HG02623 (cell line): ENCODE data around the gene SMAD6.

Experiments used
- ATAC-seq: cut with Tn5 transposase; IDR thresholded peaks from one replicate; pipeline ENCODE4 v1.9.1; 2021; ENCODE audit warnings: moderate library complexity; ENCODE audit not compliant: unreplicated experiment

SMAD6 gene

DNA sequence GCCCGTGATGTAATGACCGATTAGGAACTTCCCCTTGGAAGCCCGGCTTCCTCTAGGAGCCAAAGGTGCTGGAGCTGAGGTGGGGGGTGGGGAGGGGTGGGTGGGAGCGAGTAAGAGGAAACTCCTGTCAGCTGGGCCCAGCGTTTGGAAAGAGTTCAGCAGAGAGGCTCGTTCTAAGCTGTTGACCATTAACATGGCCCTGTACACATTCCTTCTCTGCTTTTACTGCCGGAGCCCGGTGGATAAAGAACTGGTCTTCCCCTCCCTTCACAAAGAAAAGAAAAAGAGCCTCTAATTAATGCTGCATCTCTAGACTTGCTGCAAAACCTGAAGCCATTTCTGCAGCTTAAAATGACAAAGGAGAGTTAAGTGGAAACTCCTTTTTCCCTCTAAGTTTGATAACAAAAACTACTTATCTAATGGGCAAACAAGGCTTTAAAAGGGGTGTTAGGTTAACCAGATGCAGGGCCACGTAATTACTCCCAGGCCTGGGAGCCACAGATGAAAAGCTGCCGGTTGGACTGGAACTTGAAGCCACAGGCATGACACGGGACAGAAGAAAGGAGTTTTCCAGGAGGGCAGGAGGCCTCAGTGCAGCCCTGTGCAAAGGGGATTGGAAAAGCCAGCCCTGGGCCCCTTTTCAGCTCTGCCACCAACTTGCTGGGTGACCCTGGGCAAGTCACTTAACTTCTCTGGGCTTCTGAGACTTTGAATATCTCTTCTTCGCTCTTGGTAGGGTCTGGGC is 71.3 kb downstream of the SMAD6 start:
- ATAC-seq: no peak

DNA sequence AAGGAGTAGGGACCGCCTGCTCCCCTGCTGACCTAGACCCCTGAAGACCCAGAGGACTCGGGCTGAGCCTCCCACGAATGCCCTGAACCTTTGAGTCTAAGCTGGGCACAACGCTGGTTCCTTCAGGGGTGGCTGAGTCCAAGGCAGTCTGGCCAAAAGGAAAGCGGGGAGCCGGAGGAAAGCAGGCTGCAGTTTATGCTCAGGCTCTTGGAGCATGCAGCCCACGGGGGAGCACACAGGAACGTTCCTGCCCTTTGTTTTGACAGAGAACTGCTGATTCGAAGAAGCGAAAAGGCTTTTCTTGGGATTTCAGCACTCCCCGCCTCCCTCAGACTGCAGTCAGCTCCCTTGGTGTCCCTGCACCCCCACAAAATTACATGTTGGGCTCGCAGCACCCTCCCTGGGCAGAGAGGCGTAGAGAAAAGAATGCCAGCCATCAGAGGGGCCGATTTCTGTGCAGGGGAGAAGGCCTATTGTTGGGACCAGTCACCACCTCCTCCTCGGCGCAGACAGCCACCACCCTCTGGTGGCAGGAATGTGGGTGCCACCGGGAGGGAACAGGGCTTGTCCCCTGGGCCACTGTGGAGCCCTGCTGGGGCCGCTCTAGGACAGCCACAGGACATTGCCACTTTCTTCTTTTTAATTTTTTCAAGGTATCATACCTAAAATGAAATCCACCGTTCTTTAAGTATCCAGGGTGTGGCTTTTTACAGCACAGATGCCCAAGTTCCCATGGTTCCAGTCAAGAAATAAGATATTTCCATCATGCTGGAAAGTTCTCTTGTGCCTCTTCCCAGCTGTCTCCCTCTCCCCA is 72.2 kb downstream of the SMAD6 start:
- ATAC-seq: no peak

DNA sequence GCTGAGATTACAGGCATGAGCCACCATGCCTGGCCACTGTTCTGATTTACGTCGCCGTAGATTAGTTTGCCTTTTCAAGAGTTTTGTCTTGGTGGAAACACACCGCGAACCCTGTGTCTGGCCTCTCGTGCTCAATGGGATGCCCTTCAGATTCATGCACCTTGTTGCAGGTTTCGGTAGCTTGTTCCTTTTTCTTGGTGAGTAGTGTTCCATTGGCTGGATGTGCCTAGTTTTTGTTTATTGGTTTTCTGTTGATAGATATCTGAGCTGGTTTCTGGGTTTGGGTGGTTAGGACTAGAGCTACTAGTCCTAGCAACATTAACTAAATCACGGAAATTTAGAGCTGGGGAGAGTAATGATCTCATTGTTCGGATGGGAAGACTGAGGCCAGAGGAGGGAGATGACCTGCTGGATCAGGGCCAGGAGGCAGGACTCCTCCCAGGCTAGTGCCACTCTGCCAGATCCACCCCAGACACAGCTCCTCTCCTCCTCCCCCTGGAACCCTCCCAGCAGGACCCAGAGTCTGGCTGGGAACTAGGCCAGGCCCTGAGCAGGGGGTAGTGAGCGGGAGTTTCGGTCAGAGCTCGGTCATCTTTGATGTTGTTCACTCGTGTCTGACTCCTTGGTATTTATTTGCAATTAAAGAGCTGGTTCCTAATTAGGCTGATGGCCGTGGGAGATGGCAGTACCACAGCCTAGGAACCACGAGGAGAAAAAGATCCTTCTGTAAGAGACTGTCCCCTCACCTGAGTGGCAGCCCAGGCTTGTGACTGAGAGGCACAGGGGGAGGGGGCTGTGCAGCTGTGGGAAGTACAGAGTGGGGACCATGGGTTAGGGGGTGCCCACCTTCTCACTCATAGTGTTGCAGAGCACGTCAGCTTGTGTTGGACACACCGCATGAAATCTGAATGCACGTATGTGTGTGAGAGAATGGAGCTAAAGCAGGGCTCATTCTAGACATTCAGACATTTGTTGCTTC is 73.4 kb downstream of the SMAD6 start:
- no peak for ATAC-seq

DNA sequence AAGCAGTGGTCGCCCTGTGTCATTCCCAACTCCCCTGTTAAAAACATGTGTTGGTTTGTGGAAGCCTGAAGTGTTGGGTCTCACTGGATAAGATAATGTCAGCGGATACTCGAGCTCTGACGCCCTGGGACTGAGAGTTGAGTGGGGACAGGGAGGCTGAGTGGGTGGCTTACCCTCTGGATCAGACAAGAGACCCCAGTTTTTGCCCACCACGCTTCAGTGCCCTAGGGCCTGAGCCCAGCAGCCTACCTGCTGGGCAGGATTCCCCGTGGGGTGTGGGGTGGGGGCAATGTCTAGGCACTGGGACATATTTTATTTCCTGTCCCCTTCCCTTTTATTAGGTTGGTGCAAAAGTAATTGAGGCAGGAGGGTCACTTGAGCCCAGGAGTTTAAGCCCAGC is 75.0 kb downstream of the SMAD6 start:
- no peak for ATAC-seq

DNA sequence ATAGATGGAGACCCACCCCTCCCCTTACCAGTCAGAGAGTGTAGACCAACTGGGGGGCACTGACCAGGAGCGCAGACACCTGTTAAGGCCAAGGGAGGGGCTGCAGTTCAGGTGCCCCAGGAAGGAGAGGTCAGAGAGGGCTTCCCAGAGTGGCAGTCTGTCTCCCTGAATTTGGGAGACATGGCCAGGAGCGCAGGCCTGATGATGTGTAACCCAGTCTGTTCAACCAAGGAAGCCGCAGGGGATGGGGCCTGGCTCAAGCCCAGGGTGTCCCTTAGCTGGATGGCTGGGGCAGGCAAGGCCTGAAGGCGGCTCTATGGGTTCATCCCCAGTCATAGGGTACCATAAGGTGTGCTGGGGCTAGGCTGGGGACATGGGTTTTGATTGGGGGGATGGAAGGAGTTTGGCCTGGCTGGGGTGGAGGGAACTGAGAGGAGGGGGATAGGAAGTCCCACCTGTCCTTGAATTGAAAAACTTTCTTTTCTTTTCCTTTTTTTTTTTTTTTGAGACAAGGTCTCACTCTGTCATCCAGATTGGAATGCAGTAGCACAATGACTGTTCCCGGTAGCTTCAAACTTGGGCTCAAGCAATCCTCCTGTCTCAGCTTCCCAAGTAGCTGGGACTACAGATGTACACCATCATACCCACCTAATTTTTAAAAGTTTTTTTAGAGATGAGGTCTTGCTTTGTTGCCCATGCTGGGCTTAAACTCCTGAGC is 75.7 kb downstream of the SMAD6 start:
- ATAC-seq: no peak

DNA sequence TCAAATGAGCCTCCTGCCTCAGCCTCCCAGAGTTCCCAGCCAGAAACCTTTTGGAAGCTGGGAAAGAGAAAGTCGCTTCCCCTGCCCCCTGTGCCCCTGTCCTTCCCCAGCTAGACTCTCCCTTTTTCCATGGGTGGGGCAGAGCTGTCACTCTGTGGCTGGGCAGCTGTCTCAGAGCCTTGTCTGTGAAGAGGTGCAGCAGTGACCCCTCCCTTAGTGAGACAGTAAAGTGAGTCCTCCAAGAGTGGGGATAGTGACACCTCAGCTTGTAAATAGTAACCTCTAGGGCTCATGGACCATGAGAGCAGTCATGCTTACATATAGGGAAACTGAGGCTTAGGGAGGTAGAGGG is 76.3 kb downstream of the SMAD6 start:
- no peak for ATAC-seq

DNA sequence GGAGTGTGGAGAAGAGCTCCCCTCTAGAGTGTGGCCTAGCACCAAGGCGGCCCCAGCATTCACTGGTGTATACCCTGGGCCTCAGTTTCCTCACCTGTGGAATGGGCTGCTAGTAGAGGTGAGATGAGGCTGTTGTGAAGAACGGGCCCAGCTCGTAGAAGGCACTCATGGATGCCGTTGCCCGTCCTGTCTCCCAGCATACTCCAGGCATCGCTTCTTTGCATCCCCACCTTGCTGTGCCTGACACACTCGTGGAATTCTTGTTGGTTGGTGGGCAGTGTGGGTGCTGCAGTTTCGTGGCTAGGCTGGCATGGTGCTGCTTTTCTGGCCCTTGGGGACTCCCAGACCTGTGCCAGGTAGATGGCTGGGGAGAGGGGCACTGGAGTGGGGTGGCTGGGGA is 76.7 kb downstream of the SMAD6 start:
- ATAC-seq: no peak

DNA sequence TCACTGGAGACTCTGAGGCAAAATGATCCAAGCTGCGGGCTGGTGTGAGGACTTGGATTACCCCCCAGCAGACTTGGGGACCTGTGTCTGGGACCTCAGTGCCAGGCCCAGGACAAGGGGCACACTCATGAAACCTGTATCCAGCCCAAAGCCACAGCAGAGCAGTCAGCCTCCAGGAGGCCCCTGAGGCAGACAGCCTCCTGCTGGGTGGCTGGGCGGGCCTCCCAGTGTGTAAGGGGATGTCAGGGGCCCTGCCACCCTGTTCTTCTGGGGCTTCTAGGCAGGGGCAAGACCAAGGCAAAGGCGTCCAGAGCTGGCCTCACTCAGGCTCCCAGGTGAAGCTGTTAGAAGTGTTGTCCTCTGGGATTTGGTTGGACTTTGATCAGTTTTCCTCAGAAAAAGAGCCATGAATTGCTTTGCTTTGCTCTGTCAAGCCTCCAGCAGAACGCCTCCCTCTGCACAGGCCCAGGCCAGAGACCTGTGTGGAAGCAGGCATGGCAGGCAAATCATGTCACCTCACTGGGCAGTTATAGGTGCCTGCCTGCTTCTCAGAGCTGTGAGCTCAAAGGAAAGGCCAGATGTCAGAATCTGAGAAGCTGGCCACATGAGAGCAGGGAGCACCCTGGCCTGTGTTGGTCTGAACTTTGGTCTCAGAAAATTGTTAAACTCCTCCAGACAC is 77.4 kb downstream of the SMAD6 start:
- no peak for ATAC-seq

DNA sequence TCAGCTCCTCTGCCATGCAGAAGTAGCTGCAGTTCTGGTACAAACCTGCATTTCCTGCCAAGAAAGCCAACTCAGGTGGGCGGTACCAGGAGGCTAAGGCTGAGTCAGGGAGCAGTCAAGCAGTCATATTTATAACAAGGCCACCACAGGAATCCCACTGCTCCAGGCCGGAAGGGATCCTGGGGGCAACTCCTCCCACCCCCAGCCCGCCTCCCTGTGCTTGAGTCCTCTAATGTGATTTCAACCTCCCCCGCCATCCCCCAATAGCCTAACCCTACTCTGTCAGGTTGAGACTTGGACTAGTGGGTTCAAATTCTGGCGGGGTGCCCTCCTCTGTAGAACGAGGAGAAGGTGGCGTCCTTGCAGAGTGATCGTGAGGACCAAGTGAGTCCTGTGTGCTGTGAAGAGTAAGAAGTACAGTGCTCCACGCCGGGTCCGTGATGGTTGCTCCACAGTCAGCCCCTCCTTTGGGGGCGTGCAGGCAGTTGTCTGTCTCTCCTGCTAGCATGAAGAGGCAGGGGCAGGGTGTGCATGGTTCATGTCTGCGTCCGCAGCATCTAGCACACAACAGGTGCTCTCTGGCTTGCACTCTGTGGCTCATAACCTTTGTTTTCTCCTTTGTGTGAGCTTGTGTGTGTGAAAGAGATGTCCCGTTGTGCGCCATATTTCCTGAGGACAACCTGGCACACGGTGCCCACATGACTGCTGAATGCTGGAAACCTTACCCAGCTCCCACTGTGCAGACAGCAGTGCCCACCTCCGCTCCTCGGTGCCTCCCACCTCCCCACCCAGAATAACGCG is 78.3 kb downstream of the SMAD6 start:
- ATAC-seq: no peak

DNA sequence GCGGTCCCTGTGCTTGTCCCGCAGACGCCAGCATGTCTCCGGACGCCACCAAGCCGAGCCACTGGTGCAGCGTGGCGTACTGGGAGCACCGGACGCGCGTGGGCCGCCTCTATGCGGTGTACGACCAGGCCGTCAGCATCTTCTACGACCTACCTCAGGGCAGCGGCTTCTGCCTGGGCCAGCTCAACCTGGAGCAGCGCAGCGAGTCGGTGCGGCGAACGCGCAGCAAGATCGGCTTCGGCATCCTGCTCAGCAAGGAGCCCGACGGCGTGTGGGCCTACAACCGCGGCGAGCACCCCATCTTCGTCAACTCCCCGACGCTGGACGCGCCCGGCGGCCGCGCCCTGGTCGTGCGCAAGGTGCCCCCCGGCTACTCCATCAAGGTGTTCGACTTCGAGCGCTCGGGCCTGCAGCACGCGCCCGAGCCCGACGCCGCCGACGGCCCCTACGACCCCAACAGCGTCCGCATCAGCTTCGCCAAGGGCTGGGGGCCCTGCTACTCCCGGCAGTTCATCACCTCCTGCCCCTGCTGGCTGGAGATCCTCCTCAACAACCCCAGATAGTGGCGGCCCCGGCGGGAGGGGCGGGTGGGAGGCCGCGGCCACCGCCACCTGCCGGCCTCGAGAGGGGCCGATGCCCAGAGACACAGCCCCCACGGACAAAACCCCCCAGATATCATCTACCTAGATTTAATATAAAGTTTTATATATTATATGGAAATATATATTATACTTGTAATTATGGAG is 79.1 kb downstream of the SMAD6 start:
- no peak for ATAC-seq

DNA sequence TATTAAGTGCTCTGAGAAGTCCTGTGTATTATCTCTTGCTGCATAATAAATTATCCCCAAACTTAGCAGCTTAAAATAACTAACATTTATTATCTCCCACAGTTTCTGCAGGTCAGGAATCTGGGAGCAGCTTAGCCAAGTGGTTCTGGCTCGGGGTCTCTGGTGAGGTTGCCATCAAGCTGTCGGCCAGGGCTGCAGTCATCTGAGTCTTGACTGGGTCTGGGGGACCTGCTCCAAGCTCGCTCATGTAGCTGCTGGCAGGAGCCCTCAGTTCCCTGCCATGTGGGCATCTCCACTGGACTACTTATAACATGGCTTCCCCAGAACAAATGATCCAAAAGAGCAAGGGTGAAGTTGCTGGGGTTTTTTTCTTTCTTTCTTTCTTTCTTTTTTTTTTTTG is 80.7 kb downstream of the SMAD6 start:
- no peak for ATAC-seq

DNA sequence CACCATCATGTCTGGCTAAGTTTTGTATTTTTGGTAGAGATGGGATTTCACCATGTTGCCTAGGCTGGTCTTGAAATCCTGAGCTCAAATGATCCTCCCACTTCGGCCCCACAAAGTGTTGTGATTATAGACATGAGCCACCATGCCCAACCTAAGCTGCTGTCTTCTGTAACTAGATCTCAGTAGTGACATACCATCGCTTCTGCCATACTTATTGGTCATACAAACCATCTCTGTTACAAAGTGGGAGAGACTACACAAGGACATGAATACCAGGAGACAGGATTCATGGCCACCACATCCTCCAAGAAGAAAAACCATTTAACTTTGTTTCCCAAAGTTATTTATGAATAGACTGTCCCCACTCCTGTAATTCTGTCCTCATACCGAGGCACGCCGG is 81.3 kb downstream of the SMAD6 start:
- no peak for ATAC-seq

DNA sequence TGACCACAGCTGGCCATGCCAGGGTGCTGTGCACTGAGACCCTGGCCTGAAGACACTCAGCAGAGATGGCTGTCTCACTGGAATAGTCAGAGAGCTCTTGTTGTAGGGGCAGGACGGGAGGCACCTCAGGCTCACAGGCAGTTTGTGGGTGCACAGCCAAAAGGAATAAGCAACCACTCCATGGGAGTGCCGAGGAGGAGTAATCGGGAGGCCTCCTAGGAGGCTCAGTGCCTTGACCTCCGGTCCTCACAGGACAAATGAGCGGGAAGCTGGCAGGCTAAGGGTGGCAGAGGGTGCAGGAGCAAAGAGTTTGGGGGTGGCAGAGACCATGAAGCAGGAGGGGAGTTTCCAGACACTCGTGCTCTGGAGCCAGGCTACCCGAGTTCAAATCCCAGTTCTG is 81.7 kb downstream of the SMAD6 start:
- no peak for ATAC-seq

DNA sequence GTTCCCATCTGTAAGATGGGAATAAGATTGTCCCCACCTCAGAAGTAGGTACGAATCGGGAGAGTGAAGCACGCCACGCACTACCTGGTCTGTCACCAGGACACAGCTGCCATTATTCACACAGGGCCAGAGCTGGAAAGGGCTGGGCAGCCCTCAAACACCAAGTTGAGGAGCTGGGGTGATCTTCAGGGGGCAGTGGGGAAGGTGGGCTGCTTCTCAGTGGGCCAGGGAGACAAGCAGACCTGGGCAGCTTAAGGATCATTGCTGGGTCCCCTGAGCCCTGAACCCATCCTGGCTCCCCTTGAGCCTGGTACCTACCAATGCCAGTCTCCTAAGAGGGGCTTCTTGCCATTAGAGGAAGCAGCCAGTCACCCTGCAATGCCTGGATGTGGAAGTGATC is 82.1 kb downstream of the SMAD6 start:
- no peak for ATAC-seq

DNA sequence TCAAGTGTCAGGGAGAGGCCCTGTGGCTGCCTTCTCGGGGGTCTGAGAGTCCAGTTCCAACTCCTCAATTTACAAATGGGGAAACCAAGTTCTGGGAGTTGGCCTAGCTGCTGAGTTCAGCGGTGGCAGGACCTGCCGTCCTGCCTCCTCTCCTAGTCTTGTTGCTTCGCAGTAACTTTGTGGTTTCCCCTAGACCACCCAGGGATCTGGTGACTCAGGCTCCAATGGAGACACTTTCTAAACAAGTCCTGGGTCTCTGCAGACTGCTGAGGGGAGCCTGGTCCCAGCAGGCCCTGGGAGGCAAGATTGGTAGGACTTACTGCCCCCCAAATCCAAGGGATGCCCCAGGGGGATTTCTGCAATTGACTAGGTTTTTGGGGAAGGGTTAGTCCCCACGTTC is 83.6 kb downstream of the SMAD6 start:
- ATAC-seq: no peak

DNA sequence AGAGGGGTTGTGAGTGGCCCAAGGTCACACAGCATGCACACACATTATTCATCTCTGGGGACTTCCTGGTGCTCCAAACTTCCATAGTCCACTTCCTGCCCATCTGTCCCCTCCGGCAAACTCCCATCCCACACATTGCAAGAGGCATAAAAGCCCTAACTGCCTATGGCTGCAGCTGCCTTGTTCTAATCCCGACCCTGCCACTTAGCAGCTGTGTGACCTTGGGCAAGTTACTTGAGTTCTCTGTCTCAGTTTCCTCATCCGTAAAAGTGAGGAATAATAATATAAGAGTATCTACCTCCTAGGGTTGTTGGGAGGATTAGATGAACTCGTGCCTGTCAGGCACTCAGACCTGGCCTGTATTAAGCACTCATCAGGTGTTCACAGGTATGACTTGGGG is 84.2 kb downstream of the SMAD6 start:
- ATAC-seq: no peak

DNA sequence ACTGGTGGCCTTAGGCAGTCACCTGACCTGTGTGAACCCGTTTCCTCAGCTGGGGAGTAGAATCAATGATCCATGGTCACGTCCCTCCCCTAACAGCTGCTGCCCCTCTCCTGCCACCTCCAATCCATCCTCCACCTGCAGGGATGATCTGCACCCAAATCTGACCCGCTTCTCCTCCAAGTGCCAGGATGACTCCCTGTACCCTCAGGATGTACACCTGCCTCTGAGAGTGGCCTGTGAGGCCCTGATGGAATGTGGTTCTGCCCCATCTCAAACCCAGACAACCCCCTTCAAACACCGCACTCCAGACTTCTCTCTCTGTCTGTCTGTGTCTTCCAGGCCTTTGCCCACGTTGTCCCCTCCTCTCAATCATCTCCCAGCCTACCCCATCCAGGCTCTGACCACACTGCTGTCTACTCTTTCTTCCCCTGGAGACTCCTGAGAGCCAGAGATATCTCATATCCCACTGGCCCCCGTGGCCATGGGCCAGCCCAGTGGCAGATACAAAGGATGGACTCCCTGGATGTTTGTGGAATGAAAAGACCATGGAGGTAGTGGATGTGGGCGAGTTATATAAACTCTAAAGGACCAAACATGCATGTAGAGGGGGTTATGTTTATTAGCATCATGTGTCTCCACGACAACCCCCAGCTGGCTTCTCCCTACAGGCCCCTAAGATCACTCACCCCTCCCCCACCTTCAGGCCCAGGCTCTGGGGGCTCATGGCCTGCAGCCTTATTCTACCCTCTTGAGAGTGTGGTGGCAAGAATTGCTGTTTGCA is 84.9 kb downstream of the SMAD6 start:
- no peak for ATAC-seq

DNA sequence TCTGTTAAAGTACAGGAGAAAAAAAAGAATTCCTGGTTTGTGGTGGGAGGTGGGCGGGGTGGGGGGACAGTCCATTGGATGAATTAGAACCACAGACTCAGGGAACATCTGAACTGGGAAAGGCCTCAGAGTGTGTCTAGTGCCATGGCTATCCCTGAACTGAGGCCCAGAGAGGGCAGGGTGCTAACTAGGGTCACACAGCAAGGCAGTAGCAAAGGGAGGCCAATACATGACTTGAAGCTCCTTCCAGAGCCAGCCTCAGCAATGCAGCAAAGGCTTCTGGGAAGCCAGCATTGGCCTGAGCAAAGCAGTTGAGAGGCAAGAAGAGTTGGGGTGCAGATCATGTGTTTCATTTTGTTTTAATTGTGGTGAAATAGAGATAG is 85.4 kb downstream of the SMAD6 start:
- no peak for ATAC-seq
